Neuronal stem cell (in vitro differentiated cells): ENCODE results near the gene PRKCE.

Source experiments
- DNase-seq: peaks from one replicate; pipeline ENCODE4 v3.0.0-alpha.2; 2013; ENCODE audit warnings: low spot score
- H2AFZ ChIP-seq: one replicate; pipeline ENCODE4 v1.6.1; 2013; ENCODE audit warnings: mild to moderate bottlenecking, low read length, inconsistent platforms
- H2AK5ac ChIP-seq: 2 replicates; pipeline ENCODE4 v1.6.1; 2013; ENCODE audit warnings: low read depth, mild to moderate bottlenecking, inconsistent platforms, low read length, moderate library complexity, mixed read lengths
- H2BK120ac ChIP-seq: 2 replicates; pipeline ENCODE4 v1.6.1; 2013; ENCODE audit warnings: low read depth, mild to moderate bottlenecking, inconsistent platforms, low read length, moderate library complexity, mixed read lengths
- H2BK12ac ChIP-seq: one replicate; pipeline ENCODE4 v1.6.1; 2013; ENCODE audit warnings: low read length, inconsistent platforms
- H2BK15ac ChIP-seq: 2 replicates; pipeline ENCODE4 v1.6.1; 2013; ENCODE audit warnings: mild to moderate bottlenecking, low read length, inconsistent platforms, mixed read lengths
- H2BK5ac ChIP-seq: one replicate; pipeline ENCODE4 v1.6.1; 2013; ENCODE audit warnings: inconsistent platforms, mild to moderate bottlenecking, low read length, moderate library complexity
- H3K14ac ChIP-seq: one replicate; pipeline ENCODE4 v1.6.1; 2013; ENCODE audit warnings: low read length, inconsistent platforms
- H3K18ac ChIP-seq: 2 replicates; pipeline ENCODE4 v1.6.1; 2013; ENCODE audit warnings: low read length, inconsistent platforms
- H3K23ac ChIP-seq: 2 replicates; pipeline ENCODE4 v1.6.1; 2013; ENCODE audit warnings: low read depth, mild to moderate bottlenecking, mixed read lengths, low read length, inconsistent platforms; ENCODE audit not compliant: poor library complexity
- H3K27ac ChIP-seq: replicated peaks from 3 replicates; pipeline ENCODE4 v1.5.1; 2013; ENCODE audit warnings: low read length, inconsistent platforms
- H3K27me3 ChIP-seq, 3 experiments: 2 replicates each; pipeline ENCODE4 v1.6.1; 2013; ENCODE audit warnings: low read length in 3 of 3, mild to moderate bottlenecking in 2 of 3, inconsistent platforms in 1 of 3, low read depth in 1 of 3, mixed read lengths in 1 of 3, moderate library complexity in 1 of 3; ENCODE audit not compliant: control insufficient read depth in 3 of 3, insufficient read depth in 3 of 3
- H3K36me3 ChIP-seq, 2 donors: replicated peaks in 1 of 2; 2 replicates each; pipeline ENCODE4 v1.6.1; 2013; ENCODE audit warnings: low read length in 2 of 2; ENCODE audit not compliant: control insufficient read depth in 2 of 2, insufficient read depth in 2 of 2
- H3K4ac ChIP-seq: 2 replicates; pipeline ENCODE4 v1.6.1; 2013; ENCODE audit warnings: inconsistent platforms, mild to moderate bottlenecking, low read length, moderate library complexity
- H3K4me1 ChIP-seq, 2 donors: 1 replicate in 1 of 2; 2 replicates in 1 of 2; pipeline ENCODE4 v1.6.1; 2013; ENCODE audit warnings: low read length in 2 of 2, low read depth in 1 of 2; ENCODE audit not compliant: control insufficient read depth in 2 of 2, insufficient read depth in 1 of 2
- H3K4me2 ChIP-seq: one replicate; pipeline ENCODE4 v1.6.1; 2013; ENCODE audit warnings: mild to moderate bottlenecking, low read length, inconsistent platforms; ENCODE audit not compliant: insufficient read depth, poor library complexity, severe bottlenecking
- H3K4me3 ChIP-seq, 2 donors: 2 replicates each; pipeline ENCODE4 v1.5.1; 2013; ENCODE audit warnings: low read length in 2 of 2, mild to moderate bottlenecking in 2 of 2, inconsistent platforms in 1 of 2, moderate library complexity in 1 of 2
- H3K79me1 ChIP-seq: one replicate; pipeline ENCODE4 v1.6.1; 2013; ENCODE audit warnings: low read depth, mild to moderate bottlenecking, inconsistent platforms, low read length, moderate library complexity
- H3K9ac ChIP-seq: one replicate; pipeline ENCODE4 v1.6.1; 2013; ENCODE audit warnings: mild to moderate bottlenecking, low read depth, low read length, inconsistent platforms; ENCODE audit not compliant: poor library complexity
- H3K9me3 ChIP-seq, 2 donors: replicated peaks in 1 of 2; 2 replicates each; pipeline versions ENCODE3 to v1.6.1; 2013; ENCODE audit warnings: low read length in 2 of 2, mild to moderate bottlenecking in 2 of 2, inconsistent platforms in 1 of 2, low read depth in 1 of 2, mixed read lengths in 1 of 2, moderate library complexity in 1 of 2; ENCODE audit not compliant: control insufficient read depth in 2 of 2, insufficient read depth in 1 of 2
- H4K8ac ChIP-seq: one replicate; pipeline ENCODE4 v1.6.1; 2013; ENCODE audit warnings: low read depth, mild to moderate bottlenecking, inconsistent platforms, low read length, moderate library complexity
- H4K91ac ChIP-seq: one replicate; pipeline ENCODE4 v1.6.1; 2013; ENCODE audit warnings: low read length, low read depth, mild to moderate bottlenecking, inconsistent platforms; ENCODE audit not compliant: poor library complexity
- WGBS, 2 donors: extraction: QIAGEN DNeasy Blood & Tissue Kit; methylation state at CpG; one replicate each; pipeline ENCODE4 v1.1.7; 2013; ENCODE audit warnings: missing lambda C conversion rate in 2 of 2, mixed read lengths in 1 of 2; ENCODE audit not compliant: insufficient read length in 2 of 2, insufficient replicate concordance in 1 of 2; ENCODE audit errors: extremely low coverage in 2 of 2; 5-methylcytosine and 5-hydroxymethylcytosine counted together

PRKCE gene

DNA sequence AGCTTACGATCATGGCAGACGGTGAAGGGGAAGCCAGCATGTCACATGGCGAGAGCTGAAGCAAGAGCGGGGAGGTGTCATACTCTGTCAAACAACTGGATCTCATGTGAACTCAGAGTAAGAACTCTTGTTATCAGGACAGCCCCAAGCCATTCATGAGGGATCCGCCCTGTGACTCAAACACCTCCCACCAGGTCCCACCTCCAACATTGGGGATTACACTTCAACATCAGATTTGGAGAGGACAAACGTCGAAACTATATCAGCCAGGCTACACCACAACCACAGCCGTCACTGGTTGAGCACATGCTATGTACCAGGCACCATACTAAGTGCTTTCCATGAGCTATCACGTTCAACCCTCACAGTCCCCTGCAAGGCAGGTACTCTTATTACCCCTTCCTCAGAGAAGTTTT, 293.8 kb downstream of the PRKCE start:
- WGBS, 2 donors = no CpG with 5 or more reads among the region's 9 CpGs

DNA sequence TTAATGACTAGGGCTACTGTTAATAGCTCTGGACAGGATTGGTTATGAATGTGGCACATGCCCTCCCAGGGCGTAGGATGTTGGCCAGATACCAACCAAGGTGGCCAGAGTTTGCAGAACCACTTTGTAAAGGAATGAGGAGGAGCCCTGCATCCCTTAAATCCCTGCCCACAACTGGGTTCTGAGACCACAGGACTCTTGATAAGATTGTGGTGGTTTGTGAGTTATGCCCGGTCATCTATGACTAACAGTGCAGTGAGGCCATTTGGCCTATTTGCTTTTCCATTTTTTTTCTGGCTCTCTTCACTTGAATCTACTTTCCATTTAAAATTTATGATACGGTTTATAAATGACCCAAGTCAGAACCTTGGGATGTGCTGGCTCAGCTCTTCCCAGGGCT, 294.5 kb downstream of the PRKCE start:
- Histone ChIP-seq H3K23ac (no peak overlapping the region), H2BK120ac (no peak overlapping the region), H3K18ac (no peak overlapping the region), H2BK5ac (no peak overlapping the region), H4K8ac (no peak overlapping the region), H3K4me1 (peaks cover 14 to 15% of the 10 kb centered on the region in 2 donors), H2AK5ac (no peak overlapping the region), H3K14ac (no peak overlapping the region), H3K4me3 (no peak overlapping the region), H2BK15ac (no peak overlapping the region), H3K4ac (no peak overlapping the region), H3K9ac (no peak overlapping the region), H4K91ac (no peak overlapping the region), H2AFZ (no peak overlapping the region), H3K9me3 (no peaks in the 10 kb centered on the region), H2BK12ac (no peak overlapping the region), H3K27ac (no peak overlapping the region), H3K79me1 (no peaks in the 10 kb centered on the region), H3K27me3 (no peaks in the 10 kb centered on the region), H3K36me3 (no peaks in the 10 kb centered on the region), H3K4me2 (no peak overlapping the region)
- DNase-seq = no peak
- WGBS, 2 donors = no CpG with 5 or more reads among the region's 3 CpGs

More for the DNA sequence above, 293.8 kb downstream of the PRKCE start:
- no peak overlapping the region for H3K23ac ChIP-seq
- H4K8ac ChIP-seq = no peak overlapping the region
- no peaks in the 10 kb centered on the region for H3K9me3 ChIP-seq
- H3K4me3 ChIP-seq = no peak overlapping the region
- no peak overlapping the region for H3K4me2 ChIP-seq
- H2BK12ac ChIP-seq = no peak overlapping the region
- H2BK15ac ChIP-seq = no peak overlapping the region
- H3K79me1 ChIP-seq = no peaks in the 10 kb centered on the region
- no peak overlapping the region for H2BK120ac ChIP-seq
- H3K4me1 ChIP-seq = peaks cover 14 to 15% of the 10 kb centered on the region in 2 donors
- no peak overlapping the region for H4K91ac ChIP-seq
- no peak for DNase-seq
- H3K27ac ChIP-seq = no peak overlapping the region
- no peak overlapping the region for H2AK5ac ChIP-seq
- no peak overlapping the region for H3K4ac ChIP-seq
- H3K18ac ChIP-seq = no peak overlapping the region
- no peak overlapping the region for H2AFZ ChIP-seq
- H3K9ac ChIP-seq = no peak overlapping the region
- H3K14ac ChIP-seq = no peak overlapping the region
- no peak overlapping the region for H2BK5ac ChIP-seq
- no peaks in the 10 kb centered on the region for H3K36me3 ChIP-seq
- H3K27me3 ChIP-seq = no peaks in the 10 kb centered on the region

DNA sequence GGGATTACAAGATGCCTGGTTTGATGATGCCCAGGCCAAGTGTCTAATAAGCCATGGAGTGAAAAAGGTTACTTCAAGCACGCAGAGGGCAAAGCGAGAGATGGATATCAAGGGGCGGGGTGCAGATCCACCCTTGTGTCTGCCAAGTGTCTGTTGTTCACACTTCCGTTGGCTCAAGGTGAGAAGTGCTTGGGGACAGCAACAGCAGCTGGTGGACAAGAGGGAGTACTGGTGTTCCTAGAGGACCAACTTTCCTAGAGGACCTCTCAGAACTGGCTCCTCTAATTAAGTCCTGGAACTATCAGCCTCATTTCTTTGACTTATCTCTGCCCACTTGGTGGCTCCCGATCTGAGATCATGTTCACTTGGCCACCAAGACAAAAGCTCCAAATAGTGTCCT, 299.1 kb downstream of the PRKCE start:
- Histone ChIP-seq H3K36me3 (no peaks in the 10 kb centered on the region), H2BK5ac (no peak overlapping the region), H4K91ac (no peak overlapping the region), H2AFZ (no peak overlapping the region), H2AK5ac (no peak overlapping the region), H3K27me3 (no peaks in the 10 kb centered on the region), H4K8ac (no peak overlapping the region), H3K9me3 (no peaks in the 10 kb centered on the region), H2BK15ac (no peak overlapping the region), H3K4me1 (no peaks in the 10 kb centered on the region), H2BK12ac (no peak overlapping the region), H3K79me1 (no peaks in the 10 kb centered on the region), H3K23ac (no peak overlapping the region), H3K14ac (no peak overlapping the region), H3K27ac (no peak overlapping the region), H2BK120ac (no peak overlapping the region), H3K18ac (no peak overlapping the region), H3K9ac (no peak overlapping the region), H3K4me3 (no peak overlapping the region), H3K4ac (no peak overlapping the region), H3K4me2 (no peak overlapping the region)
- DNase-seq = no peak
- no CpG with 5 or more reads among the region's 5 CpGs for WGBS, 2 donors

DNA sequence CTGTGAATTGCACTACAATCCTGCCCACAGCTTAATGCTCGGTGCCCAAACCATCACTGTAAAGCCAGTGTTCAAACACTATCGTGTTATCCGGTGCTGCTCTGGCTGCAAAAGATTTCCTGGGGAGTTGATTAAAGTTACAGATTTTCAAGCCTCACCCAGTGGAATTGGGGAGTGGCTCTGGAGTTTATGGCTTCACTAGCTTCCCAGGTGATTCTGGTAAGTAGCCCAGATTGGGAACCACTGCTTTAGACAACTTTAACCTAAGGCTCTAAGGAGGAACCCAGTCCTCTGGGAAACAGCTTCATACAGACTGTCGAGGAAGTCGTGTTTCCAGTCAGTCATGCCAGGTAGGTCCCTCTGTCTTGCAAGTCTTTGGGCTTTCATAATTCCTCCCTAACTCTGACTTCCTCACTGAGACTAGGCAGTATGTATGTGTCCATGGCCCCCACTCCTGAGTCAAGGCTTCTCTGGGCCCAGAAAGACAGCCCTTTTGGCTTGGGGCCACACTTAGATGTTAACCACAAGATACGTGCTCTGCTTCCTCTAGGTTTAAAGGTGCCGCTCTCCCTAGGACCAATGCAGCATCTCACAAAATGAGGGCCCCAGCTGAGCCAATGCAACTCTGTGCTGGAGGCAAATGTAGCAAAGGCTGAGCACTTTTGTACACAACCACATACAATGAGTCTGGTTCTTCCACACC, 299.7 kb downstream of the PRKCE start:
- Histone ChIP-seq H3K27ac (no peak overlapping the region), H3K4me3 (no peak overlapping the region), H3K79me1 (no peaks in the 10 kb centered on the region), H2BK12ac (no peak overlapping the region), H3K23ac (no peak overlapping the region), H3K4me2 (no peak overlapping the region), H3K4ac (no peak overlapping the region), H2BK15ac (no peak overlapping the region), H3K36me3 (no peaks in the 10 kb centered on the region), H4K8ac (no peak overlapping the region), H2AK5ac (no peak overlapping the region), H3K9me3 (no peaks in the 10 kb centered on the region), H2AFZ (no peak overlapping the region), H3K27me3 (no peaks in the 10 kb centered on the region), H3K18ac (no peak overlapping the region), H2BK120ac (no peak overlapping the region), H3K14ac (no peak overlapping the region), H2BK5ac (no peak overlapping the region), H3K9ac (no peak overlapping the region), H3K4me1 (no peaks in the 10 kb centered on the region), H4K91ac (no peak overlapping the region)
- no CpG with 5 or more reads among the region's 7 CpGs for WGBS, 2 donors
- no peak for DNase-seq
